Activated effector memory CD4-positive, alpha-beta T cell treated with Interleukin-2 at 50 U/mL for 16 hours (primary cell): ENCODE data around the gene TCF7.

Experiments
- DNase-seq: peaks from one replicate; pipeline ENCODE4 v3.0.0-alpha.2; 2020

TCF7 gene

DNA sequence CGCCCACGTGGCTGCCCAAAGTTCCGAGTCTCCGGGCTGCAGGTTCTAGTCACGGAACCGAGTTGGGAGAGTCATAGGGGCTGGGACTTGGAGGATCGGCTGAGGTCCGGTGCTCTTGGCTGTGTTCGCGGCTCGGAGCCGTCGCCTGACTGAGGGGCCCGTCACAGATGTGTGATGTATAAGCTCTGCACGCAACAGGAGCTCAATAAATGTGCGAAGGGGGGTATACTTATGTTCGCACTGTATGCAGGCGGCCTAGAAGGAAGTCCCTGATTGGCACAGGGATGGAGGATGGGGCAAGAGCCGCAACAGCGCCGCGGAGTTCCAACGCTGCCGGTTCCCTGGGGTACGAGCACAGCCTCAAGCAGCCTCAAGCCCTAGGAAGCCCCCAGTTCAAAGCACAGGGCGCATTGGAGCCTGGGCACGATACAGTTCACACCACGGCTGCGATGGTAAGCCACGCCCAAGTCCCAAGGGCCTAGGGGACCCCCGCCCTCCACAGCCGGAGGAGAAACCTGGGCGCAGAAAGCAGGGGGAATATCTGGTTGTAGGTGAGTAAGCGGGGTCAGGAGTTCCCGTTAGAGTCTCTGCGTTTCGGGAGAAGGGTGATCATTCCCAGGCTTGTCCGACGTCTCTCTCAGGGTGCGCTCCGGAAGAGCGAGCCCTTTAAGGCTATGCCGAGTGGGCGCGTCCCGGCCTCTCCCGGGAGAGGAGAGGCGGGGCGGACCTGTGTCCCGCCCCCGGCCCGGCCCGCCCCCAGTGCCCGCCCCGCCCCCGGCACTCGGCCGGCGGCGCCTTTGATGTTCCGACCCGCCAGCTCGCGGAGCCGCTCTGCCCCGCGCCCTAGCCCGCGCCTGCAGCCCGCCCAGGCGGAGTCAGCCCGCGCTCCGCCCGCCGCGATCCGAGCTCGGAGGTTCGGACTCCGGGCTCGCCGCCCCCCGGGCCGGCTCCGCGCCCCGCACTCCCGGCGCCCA, at the start of gene TCF7:
Gene TCF7 (plus strand): TSS at position 780 of the 974 bp plus-strand sequence. CDS start 226 bp downstream, outside the sequence.
- peak; percentile 78 for DNase-seq

DNA sequence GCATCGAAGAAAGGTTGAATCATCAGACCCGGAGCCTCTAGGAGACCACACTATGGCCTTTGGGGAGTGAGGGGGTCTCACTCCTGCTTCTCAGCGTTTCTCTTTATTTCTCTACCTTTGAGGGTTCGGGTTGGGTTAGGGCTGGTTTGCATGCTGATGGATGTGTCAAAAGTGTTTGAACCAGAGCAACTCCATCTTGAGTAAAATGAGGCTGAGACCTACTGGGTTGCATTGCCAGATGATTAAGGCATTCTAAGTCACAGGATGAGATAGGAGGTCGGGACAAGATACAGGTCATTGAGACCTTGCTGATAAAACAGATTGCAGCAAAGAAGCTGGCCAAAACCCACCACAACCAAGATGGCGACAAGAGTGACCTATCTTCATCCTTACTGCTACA, 44.9 kb upstream of the TCF7 start:
- no peak for DNase-seq

DNA sequence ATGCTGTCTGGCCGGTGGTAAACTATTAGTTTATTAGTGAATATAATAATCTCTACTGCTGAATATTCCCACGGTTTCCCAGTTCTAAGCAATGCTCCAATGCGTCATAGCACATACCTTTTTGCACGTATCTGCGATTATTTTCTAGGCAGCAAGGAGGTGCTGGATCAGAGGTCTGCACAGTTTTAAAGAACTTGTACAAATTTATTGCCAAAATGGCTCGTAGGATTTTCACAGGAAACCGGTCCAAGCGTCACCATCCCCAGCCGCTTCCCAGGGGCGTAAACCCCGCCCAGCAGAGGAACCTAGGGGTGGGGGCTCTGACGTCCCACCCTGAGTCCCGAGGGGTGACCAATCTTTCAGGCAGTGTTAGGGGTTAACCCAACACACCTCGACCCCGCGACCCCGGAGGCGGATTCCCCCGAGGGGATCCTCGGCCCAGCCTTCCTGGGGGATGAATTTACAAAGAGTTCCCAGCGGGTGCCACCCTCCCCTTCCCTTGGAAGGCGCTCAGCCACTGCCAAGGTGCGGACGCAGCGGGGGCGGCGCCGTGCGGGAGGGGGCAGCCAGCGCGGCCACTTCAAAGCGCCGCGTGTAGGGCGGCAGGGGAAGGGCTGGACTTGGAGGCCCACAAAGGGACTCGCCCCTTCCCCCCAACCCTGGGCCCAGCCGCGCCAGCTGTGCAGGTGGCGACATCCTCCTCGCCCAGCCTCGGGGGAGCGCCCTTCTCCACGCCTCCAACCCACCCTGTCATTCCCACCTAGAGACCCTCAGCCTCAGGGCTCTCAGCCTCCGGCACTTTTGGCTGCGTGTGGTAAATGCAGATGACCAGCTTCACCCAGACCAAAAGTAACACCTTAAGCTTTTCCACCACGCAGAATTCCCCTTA, 43.5 kb upstream of the TCF7 start:
- DNase-seq, result peak; percentile 23

DNA sequence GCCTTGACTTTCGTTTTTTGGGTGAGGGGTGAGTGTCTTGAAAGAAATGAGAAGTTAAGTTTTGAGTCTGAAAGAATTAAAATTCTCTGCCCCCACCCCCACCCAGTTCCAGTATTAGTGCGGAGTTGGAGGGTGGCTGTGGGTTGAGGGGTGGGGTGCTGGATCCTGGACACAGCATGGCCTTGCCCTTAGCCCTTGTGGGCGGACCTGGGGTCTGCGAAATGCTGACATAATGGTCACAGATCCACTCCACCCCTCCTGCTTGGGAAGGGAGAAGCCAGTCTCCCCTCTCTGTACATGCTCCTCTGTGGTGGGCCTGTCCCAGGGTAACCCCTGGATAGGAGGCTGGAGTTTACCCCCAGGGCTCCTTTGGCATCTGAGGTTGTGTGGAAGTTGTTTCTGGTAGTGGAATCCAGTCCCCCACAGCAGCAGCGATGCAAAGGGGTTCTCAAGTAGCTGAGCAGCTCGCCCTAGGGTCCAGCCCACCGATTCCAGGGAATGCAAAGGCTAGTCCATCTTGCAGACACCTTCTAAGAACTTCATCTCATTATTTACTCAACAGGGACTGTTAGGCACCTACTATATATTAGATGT, 42.8 kb upstream of the TCF7 start:
- no peak for DNase-seq

DNA sequence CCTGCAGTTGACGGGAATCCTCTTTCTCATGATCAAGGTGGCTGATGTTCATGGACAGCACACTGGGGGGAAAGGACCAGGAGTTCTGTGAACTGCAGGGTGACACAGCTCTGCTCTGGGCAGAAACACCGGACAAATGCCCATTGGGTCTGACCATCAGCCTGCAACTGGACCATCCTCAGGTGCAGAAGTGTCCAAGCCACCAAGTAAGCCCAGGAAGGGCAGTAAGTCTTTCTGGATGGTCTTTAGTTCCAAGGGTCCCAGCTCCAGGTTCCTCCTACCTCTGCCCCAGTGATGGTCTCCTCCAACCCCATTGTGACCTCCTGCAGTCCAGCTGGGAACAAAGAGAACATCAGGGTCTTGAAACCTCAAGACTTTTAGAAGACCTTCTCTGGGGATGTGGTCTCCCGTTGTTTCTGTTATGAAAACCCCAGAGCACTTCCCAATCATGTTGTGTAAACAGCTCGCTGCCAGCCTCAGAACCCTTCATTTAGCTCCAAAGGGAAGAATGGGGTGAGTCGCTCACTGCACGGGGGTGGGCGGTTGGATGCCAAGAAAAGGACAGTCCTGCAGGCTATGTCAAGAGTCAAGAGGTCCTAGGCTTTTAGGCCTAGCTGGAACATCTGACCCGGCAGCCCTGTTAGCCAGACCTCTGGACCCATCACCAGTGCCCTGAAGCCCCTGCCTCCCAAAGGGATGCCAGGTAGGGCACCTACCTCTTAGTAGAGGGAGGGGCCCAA, 41.8 kb upstream of the TCF7 start:
- DNase-seq, result no peak

DNA sequence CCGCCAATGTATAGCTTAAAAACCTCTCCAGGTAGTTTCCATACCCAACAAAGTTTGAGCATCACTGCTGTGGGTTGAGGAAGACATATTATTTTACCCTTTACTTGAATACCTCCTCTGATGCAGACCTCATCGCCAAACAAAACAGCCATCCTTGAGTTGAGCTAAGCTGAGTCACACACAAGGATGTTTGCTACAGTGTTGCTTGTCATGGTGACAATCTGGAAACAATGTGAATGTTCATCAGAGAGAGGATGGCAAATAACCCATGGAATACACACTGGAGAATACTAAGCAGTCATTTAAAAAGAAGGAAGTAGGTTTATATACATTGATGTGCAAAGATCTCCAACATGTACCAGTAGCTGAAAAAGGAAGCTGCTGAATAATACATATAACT, 41.1 kb upstream of the TCF7 start:
- DNase-seq, result no peak

DNA sequence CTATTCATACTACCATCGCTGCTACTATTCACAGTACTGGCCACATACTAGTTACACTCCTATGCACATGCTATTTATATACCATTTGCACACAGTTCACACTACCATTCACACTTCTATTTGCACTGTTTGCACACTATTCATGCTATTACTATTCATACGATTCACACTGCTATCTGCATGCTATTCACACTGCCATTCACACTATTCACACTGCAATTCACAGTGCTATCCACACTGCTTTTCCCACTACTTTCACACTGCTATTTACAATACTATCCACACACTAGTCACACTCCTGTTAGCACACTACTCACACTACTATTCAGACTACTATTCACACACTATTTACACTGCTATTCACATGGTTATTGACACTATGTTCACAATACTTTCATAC, 39.4 kb upstream of the TCF7 start:
- no peak for DNase-seq

DNA sequence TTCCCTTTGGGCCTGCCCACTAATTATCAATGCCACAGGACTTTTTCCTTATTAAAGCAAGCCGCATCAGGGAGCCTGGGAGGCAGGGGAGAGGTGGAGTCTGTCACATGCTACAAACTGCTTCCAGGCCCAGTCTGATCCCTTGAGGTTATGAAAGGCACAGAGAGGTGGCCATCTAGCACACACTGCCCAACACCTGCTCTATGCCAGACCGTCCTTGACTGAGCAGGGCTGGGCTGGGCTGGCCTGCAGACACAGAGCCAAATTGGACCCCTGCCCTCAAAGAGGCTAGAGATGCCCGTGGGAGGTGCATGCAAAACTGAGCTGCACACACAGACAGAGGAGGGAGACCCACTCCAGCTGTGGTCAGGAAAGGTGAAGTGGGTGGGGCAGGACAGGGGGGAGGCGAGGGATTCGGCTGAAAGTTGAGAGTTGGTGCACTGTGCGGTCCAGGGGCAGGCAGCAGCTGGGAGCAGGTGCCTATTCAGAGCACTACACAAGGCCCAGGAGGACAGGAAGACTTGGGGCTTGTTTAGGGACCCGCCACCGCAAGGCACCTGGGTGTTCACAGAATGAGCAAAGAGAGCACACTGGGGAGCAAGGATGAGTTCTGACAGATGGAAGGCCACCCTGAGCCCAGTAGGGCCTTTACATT, 36.4 kb upstream of the TCF7 start:
- no peak for DNase-seq

DNA sequence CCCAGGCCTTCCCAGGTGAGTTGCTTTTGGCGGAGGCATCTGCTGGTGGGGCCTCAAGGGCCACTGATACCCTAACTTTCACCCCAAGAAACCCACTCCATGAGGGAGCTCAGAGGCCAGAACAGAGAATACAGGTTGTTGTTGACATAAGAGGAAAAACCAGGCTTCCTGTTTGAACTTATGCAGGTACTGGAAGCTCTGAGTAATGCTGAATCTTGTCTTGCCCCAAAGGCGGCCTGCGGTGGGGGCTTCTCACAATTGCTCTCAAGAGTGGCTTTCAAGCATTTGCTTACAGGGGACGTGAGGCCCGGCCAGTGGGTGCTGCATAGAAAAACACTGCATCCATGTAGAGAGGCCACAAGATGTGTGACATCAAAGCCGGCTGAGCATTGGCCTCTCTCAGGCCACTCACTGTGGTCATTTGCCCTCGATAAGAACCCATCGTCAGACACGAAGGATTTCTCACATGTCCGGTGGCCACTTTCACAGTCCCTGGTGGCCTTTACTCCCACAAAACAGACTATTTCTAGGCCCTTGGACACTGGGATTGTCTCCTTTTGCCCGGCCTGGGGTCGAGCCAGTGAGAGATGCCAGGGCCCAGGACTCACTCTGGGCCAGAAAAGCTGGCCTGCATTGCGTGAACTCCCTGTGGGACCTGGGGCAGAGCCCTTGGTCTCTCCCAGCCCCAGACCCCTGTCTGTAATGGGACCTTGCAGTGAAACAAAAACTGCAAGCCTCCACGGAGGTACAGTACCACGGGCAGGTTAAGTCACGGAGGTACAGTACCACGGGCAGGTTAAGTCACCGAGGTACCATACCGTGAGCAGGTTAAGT, 34.5 kb upstream of the TCF7 start:
- peak; percentile 59 for DNase-seq

DNA sequence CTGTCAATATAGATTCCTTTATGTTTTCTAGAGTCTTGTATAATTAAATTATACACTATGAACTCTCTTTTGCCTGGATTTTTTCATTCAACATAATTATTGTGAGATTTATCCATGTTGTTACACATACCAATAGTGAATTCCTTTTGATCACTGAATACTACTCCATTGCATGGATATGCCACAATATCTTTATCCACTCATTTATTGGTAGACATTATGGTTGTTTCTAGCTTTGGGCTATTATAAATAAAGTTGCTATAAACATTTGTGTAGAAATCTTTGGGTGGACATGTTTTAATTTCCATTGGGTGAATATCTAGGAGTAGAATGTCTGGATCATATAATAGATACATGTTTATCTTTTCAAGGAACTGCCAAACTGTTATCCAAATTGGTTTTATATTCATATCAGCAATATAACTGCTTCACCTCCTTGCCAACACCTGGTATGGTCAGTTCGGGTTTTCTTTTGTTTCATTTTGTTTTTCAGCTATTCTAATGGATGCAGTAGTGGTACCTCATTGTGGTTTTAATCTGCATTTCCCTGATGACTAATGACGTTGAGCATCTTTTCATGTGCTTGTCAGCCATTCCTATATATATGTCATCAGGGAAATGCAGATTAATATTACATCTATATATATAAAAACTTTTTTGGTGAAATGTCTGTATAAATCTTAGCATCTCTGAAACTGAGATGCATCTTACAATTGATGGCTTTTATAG, 32.1 kb upstream of the TCF7 start:
- no peak for DNase-seq

DNA sequence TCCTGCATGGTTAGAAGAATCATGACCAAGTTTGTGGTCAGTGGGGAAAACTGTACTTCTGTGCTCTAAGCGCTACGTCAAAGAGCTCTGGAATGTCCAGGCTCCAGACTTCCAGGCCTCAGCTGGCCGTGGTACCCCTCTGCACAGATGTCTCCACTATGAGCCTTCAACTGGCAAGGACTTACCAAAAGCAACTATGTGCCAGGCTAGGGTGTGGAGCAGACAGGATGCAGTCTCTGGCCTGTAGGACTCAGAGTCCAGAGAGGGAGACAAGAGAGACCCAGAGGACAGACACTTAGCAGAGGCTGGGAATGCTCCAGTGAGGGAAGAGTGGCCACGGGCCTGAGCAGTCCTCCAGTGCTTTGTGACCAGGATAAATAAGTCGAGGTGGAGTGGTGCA, 31.0 kb upstream of the TCF7 start:
- DNase-seq, result no peak

DNA sequence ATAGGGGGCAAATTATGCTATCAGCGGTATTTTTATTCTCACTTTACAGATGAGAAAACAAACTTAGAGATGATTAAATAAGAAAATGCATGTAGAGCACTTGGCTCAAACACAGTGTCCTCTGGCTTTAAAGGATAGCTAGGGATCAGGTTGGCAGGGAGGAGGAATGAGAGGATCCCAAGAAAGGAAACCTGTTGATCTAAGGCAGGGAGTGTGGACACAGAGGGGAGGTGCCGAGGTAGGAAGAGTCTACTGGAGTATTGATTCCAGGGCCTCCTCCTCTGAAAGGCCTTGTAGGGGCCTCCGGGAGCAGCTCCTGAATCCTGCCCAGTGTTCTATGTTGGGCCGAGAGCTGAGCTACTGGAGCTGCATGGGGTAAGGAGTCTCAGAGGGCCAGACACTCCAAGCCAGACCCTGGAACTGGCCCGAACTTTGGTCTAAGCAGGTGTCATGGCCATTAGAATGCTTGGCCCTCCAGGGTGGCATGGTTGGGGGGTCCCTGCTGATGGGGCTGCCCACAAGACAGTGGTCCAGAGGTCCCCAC, 30.4 kb upstream of the TCF7 start:
- no peak for DNase-seq

DNA sequence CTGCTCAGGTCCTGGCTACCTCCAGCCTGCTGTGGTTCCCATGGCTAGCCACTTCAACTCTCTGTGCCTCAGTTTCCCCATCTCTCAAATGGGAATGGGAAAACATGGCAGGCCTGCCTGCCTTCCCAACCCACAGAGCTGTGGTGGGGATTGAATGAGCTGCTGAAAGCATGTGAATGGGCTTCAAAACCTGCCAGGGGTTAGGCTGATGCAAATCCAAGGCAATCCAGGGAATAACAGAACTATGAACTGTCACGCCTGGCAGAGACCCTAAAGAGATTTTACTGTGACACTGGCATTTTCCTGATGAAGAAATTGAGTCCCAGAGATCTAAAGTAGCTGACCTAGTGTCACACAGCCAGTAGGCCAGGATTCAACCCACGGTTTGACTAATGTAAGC, 29.9 kb upstream of the TCF7 start:
- no peak for DNase-seq

DNA sequence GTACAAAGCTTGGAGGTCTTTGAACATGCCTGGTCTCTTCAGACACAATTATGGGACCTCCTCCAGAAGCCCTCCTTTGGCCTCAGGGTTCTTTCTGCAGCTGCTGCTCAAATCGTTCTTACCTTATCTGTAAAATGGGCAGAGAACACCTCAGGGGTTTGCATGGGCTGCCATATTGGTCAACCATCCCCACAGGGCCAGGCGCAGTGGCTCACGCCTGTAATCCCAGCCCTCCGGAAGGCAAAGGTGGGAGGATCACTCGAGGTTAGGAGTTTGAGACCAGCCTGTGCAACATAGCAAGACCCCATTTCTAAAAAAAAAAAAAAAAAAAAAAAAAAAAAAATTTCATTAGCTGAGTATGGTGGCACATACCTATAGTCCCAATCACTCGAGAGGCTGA, 29.1 kb upstream of the TCF7 start:
- DNase-seq, result no peak

DNA sequence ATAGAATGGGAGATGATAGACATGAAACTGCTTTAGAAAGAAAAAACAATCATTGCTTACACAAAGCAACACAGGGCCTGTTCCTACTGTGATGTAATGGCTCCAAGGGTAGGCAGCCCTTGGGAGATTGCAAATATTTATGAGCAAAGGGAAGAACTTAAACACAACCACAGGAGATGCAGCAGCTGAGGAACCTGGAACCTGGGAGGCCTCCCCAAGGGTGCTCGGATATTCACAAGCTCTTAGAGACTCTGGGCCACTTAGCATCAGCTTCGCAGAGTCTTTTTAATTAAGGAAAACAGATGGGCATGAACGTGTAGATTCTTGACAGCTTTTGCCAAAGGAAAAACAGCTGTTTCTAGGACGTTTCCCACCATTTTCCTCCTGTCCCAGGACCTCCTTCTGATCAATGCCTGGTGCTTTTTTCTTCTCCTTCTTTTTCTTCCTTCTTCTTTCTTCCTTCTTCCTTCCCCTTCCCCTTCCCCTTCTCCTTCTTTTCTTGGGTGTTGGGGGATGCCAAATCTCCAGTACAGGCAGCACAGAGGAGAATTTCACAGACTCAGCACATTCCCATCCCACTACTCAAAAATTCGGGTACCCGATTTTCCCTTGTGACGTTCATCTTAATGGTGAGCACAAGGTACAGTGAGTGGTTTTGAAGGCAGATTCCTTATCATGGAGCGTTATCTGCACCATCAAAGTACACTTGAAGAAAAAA, 28.1 kb upstream of the TCF7 start:
- no peak for DNase-seq

DNA sequence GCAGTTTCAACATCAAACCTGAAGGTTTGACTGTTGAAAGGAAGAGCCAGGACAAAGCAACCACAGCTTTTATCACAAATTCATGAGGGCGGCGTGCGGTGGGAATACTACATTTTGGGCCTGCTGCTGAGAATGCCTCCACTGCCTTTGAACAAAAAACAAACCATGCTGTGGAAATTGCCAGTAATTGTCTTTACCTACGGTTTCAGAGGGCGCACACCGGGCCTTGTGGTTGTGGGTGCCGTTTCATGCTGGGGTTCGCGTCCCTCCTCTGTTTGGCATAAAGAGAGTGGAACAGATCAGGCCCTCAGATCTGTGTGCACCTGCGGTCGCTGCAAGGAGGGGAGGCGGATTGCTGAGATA, 27.6 kb upstream of the TCF7 start:
- DNase-seq, result peak; percentile 61

DNA sequence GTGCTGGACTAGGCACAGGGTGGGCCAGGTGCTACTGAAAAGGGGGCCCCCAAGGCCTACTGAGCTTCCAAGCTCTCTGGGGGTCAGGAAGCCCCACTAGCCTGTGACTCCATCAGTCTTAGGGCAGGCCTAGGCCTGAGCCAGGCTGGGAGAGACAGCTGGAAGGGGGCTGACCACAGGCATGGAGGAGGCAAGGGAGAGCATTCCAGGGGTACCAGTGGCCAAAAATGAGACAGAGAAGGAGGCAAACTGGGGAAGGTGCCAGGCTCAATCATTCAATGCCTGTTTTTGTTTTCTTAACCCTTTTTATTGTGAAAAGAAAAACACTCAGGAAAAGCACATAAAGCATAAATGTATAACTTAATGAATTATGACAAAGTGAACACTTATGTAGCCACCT, 26.2 kb upstream of the TCF7 start:
- DNase-seq, result no peak

DNA sequence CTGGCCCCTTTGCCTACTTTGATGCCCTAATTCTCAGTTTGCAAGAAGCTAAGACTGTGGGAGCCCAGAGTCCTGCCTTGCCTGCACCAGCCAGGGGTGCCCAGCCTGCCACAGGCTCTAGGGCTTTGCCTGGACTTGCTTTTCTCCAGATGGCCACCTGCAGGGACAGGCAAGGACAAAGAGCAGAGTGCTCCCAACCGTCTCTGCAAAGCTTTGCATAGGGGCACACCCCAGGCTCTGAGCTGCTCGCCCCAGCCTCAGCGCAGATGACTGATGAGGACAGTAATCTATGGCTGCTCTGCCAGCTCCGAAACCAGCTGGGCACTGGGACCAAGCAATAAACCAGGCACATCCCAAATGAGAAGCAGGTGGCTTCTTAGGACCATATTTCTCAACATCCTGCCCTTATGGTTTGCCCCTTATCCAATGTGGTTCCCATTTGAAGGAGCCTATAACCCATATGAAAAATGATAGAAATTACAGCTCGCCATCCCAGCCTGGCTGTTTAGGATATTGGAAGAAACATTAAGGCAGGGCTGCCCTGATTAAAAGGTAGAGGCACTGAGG, 25.4 kb upstream of the TCF7 start:
- no peak for DNase-seq

DNA sequence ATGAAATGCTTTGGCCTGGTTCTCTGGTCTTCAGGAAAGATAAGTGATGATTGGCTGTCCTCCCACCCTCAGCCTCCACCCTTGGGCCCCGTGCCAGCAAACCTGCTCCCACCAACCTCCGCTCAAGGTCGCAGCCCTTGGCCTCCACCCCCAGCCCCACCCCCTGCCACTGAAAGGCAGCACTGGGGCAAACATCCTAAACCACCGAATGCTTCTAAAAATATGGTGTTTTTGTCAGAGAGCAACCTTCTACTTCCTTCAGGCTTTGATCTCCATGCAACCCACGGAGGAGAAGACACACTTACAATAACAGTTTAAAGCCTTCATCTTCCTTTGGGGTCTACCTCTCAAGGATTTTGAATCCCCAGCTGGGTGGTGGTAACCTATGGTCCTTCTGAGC, 24.0 kb upstream of the TCF7 start:
- peak; percentile 67 for DNase-seq
